Activated CD8-positive, alpha-beta memory T cell treated with anti-CD3 and anti-CD28 coated beads, Interleukin-2, amount 50 U/mL, for 1 hour (primary cell): Measurements from ENCODE around the gene R3HDML.
"Not testable (repeated sequence)": the region's sequence is repeated elsewhere in the genome, so short reads cannot be mapped to it uniquely, and the experiment has no call there.

Experiments used
- DNase-seq: peaks from one replicate; pipeline ENCODE4 v3.0.0-alpha.2; 2020; ENCODE audit errors: extremely low read depth

Gene R3HDML

GRCh38 chr20:44328428-44328827, 8.4 kb upstream of the R3HDML start:
- no peak for DNase-seq

- no peak for DNase-seq
Observed at GRCh38 chr20:44331201-44331600, 5.6 kb upstream of the R3HDML start.

GRCh38 chr20:44334306-44334705, 2.5 kb upstream of the R3HDML start:
- DNase-seq, result no peak

GRCh38 chr20:44334709-44335108, 2.1 kb upstream of the R3HDML start:
- DNase-seq, result no peak

GRCh38 chr20:44335675-44336074, 1.2 kb upstream of the R3HDML start:
- no peak for DNase-seq

GRCh38 chr20:44336086-44336485, 757 bp upstream of the R3HDML start:
- no peak for DNase-seq

- no peak for DNase-seq
Observed at GRCh38 chr20:44342248-44342647, 5.4 kb downstream of the R3HDML start.

GRCh38 chr20:44343162-44343675, 6.4 kb downstream of the R3HDML start:
- DNase-seq, result no peak

- DNase-seq, result no peak
Observed at GRCh38 chr20:44344723-44345122, 7.9 kb downstream of the R3HDML start.

GRCh38 chr20:44345147-44345546, 8.3 kb downstream of the R3HDML start:
- no peak for DNase-seq

- DNase-seq, result not testable (repeated sequence)
Observed at GRCh38 chr20:44345941-44346340, 9.1 kb downstream of the R3HDML start.

- DNase-seq, result no peak
Observed at GRCh38 chr20:44348168-44348659, 11.4 kb downstream of the R3HDML start.

GRCh38 chr20:44349349-44349748, 12.5 kb downstream of the R3HDML start:
- DNase-seq, result no peak

- DNase-seq, result no peak
Observed at GRCh38 chr20:44350567-44350966, 13.7 kb downstream of the R3HDML start.

- no peak for DNase-seq
Observed at GRCh38 chr20:44354979-44355497, 18.2 kb downstream of the R3HDML start.

- DNase-seq, result no peak
Observed at GRCh38 chr20:44355498-44356352, 18.9 kb downstream of the R3HDML start, which contains the start of gene HNF4A. Gene HNF4A, plus strand, starts transcription at chr20:44355699. Its CDS starts 106 bp downstream, at chr20:44355805.

- no peak for DNase-seq
Observed at GRCh38 chr20:44356353-44356723, 19.5 kb downstream of the R3HDML start.

GRCh38 chr20:44357020-44357419, 20.2 kb downstream of the R3HDML start:
- no peak for DNase-seq

- no peak for DNase-seq
Observed at GRCh38 chr20:44357555-44358125, 20.8 kb downstream of the R3HDML start.

GRCh38 chr20:44358776-44359175, 21.9 kb downstream of the R3HDML start:
- no peak for DNase-seq

- DNase-seq, result no peak
Observed at GRCh38 chr20:44360221-44360620, 23.4 kb downstream of the R3HDML start.

GRCh38 chr20:44361021-44361420, 24.2 kb downstream of the R3HDML start:
- no peak for DNase-seq

- no peak for DNase-seq
Observed at GRCh38 chr20:44362466-44362940, 25.7 kb downstream of the R3HDML start.
